ENCODE results near the gene DHX16. TPM values are rescaled to one million over a fixed set of nuclear protein-coding genes. Genes with fewer than 3 reads are reported as not detected.
"Not testable (repeated sequence)": the region's sequence is repeated elsewhere in the genome, so short reads cannot be mapped to it uniquely, and the experiment has no call there.

Gene DHX16
- total and polyA plus RNA-seq, 9 of the 15 experiments (the other 6 are each of a cell fraction or from before 2014, with no cell fraction given) = 14.6 to 66.1 (median 47.5) TPM

GRCh38 chr6:30719356-30719755 is 46.5 kb upstream of the DHX16 start (continued):
- TF ChIP-seq ZNF592 (IDR thresholded peaks at IDR 0.05) = peak; percentile 56; the same call in 1 of the 2 replicates

- peak overlapping the region; percentile 32 for H3K4me3 ChIP-seq
- ChIA-PET POLR2A (interaction anchor here (0.7 to 27.1 kb wide), 22 partner anchors 11 to 905 kb away, joined by 3 to 524 read pairs (median 4); partner anchors contain the start of genes DHX16 and NRM), CTCF (ENCODE audit: low intra/inter-chr PET ratio) (interaction anchor here (0.7 kb wide), 1 partner anchor 40 kb away, joined by 3 read pairs; no protein-coding TSS in a partner anchor)
- BruUV-seq (replicated peaks) = TSS peak; percentile 16
- 34% methylated on average over 32 of the region's 37 CpGs for WGBS (ENCODE audit: insufficient coverage, low coverage, missing lambda C conversion rate)
- peak in 1 of 4 experiments; percentile 40 for DNase-seq (ENCODE audit: extremely low read depth in 1 of 4, low spot score in 3 of 4)
- H3K27me3 ChIP-seq (ENCODE audit: control insufficient read depth in 2 of 2, insufficient read depth in 2 of 2, low read length in 2 of 2); H3K9me3 ChIP-seq (replicated peaks; ENCODE audit: control insufficient read depth, insufficient read depth, low read depth, low read length); FAIRE-seq; ATAC-seq; H3K9me1 ChIP-seq (ENCODE audit: control insufficient read depth, insufficient read depth, low read length); in situ Hi-C loops (cut with MboI): not testable (repeated sequence)
- peaks cover 38% of the 10 kb centered on the region for H3K36me3 ChIP-seq (ENCODE audit: control insufficient read depth, insufficient read depth, low read length)
- H2AFZ ChIP-seq (ENCODE audit: low read depth, low read length) = peak overlapping the region; percentile 71
- peak overlapping the region; percentile 95 for H3K27ac ChIP-seq (ENCODE audit: extremely low read depth, low read depth, low read length)
- H3K4me1 ChIP-seq (replicated peaks in 1 of 2; ENCODE audit: control insufficient read depth in 2 of 2, insufficient read depth in 2 of 2, low read length in 2 of 2) = peaks cover 13 to 22% of the 10 kb centered on the region in 2 experiments
- H3K9ac ChIP-seq (ENCODE audit: insufficient read depth in 1 of 2, low read depth in 2 of 2, low read length in 2 of 2) = peak overlapping the region; percentile 86 to 89; a peak in 3 of 4 replicates
- peak overlapping the region; percentile 86 for H3K4me2 ChIP-seq (ENCODE audit: insufficient read depth, low read length)
- peaks cover 17% of the 10 kb centered on the region for H4K20me1 ChIP-seq (replicated peaks; ENCODE audit: control insufficient read depth, insufficient read depth, low read length)
- intact Hi-C loops (cut with micrococcal nuclease) = loop anchor here (1.0 to 2.0 kb wide), 4 partner anchors 31 to 161 kb away; partner anchors contain the start of genes GNL1, MRPS18B, PPP1R10 and PRR3
- H3K79me2 ChIP-seq (ENCODE audit: control insufficient read depth, insufficient read depth, low read length) = peaks cover 83% of the 10 kb centered on the region
- TF ChIP-seq GTF2E2 (tag; IDR thresholded peaks at IDR 0.05) = peak; percentile 77; the same call in 1 of the 2 replicates
- TF ChIP-seq, protein P1, sequence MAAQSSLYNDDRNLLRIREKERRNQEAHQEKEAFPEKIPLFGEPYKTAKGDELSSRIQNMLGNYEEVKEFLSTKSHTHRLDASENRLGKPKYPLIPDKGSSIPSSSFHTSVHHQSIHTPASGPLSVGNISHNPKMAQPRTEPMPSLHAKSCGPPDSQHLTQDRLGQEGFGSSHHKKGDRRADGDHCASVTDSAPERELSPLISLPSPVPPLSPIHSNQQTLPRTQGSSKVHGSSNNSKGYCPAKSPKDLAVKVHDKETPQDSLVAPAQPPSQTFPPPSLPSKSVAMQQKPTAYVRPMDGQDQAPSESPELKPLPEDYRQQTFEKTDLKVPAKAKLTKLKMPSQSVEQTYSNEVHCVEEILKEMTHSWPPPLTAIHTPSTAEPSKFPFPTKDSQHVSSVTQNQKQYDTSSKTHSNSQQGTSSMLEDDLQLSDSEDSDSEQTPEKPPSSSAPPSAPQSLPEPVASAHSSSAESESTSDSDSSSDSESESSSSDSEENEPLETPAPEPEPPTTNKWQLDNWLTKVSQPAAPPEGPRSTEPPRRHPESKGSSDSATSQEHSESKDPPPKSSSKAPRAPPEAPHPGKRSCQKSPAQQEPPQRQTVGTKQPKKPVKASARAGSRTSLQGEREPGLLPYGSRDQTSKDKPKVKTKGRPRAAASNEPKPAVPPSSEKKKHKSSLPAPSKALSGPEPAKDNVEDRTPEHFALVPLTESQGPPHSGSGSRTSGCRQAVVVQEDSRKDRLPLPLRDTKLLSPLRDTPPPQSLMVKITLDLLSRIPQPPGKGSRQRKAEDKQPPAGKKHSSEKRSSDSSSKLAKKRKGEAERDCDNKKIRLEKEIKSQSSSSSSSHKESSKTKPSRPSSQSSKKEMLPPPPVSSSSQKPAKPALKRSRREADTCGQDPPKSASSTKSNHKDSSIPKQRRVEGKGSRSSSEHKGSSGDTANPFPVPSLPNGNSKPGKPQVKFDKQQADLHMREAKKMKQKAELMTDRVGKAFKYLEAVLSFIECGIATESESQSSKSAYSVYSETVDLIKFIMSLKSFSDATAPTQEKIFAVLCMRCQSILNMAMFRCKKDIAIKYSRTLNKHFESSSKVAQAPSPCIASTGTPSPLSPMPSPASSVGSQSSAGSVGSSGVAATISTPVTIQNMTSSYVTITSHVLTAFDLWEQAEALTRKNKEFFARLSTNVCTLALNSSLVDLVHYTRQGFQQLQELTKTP (IDR thresholded peaks at IDR 0.05; ENCODE audit: low read depth in 1 of 2, partially characterized antibody in 2 of 2) = peak in 1 of 2 experiments; percentile 50
Observed at GRCh38 chr6:30717845-30718720, 45.3 kb upstream of the DHX16 start.

All from K562 (cell line).